Fibroblast of pulmonary artery (primary cell): ENCODE results near the gene NUP43.
A peak's percentile ranks its signal among the peaks of the same experiment; 100 is the strongest.

Experiments used
- DNase-seq: peaks from one replicate; pipeline ENCODE4 v3.0.0-alpha.2; 2010; ENCODE audit warnings: low read depth
- H3K4me3 ChIP-seq: replicated peaks from 2 replicates; pipeline ENCODE4 v1.5.1; 2011; ENCODE audit warnings: low read depth, mild to moderate bottlenecking, control low read depth, low read length, moderate library complexity
- TF ChIP-seq, protein P1 (sequence below): IDR thresholded peaks from 2 replicates; pipeline ENCODE4 v1.5.1; 2011; ENCODE audit warnings: mild to moderate bottlenecking, control low read depth, low read length, inconsistent platforms; ENCODE audit errors: missing control alignments

The NUP43 gene

DNA sequence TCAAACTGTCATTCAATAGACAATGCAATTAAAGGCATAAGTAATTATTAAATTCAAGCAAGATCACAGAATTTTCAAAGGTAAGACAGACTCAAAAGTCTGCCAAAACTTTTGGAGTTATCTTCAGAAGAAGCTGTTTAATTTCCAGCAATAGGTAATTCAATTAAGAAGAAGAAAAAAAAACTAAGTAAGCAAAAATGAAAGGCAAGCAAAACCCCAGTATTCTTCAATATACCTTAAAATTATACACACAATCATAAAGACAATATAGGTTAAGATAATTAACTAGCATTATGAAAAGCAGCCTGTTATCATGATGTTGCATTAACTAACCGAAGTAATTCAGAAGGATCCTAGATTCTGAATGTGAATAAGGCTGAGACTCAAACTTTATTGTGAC lies 31.9 kb downstream of the NUP43 start:
- DNase-seq, result no peak
- no peak overlapping the region for H3K4me3 ChIP-seq
- TF ChIP-seq, protein P1, sequence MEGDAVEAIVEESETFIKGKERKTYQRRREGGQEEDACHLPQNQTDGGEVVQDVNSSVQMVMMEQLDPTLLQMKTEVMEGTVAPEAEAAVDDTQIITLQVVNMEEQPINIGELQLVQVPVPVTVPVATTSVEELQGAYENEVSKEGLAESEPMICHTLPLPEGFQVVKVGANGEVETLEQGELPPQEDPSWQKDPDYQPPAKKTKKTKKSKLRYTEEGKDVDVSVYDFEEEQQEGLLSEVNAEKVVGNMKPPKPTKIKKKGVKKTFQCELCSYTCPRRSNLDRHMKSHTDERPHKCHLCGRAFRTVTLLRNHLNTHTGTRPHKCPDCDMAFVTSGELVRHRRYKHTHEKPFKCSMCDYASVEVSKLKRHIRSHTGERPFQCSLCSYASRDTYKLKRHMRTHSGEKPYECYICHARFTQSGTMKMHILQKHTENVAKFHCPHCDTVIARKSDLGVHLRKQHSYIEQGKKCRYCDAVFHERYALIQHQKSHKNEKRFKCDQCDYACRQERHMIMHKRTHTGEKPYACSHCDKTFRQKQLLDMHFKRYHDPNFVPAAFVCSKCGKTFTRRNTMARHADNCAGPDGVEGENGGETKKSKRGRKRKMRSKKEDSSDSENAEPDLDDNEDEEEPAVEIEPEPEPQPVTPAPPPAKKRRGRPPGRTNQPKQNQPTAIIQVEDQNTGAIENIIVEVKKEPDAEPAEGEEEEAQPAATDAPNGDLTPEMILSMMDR, result no peak

DNA sequence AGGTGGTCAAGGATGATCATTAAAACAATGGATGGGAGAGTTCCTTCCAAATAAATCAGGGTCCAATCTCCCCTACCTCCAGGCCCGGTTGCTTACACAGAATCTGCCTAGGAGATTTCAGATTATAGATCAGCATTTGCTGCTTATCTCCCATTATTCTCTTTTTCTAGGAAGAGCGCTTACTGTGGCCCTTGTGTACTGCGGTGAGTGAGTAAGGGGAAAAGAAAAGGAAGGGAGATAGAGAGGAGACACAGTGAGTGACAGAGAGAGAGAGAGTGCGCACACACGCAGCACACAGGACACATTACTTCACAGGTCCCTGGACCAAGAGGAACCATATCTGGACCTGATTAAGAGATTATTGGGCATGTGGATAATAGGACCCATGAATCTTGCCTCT lies 34.6 kb downstream of the NUP43 start:
- no peak for DNase-seq
- TF ChIP-seq, protein P1, result no peak
- no peak overlapping the region for H3K4me3 ChIP-seq

DNA sequence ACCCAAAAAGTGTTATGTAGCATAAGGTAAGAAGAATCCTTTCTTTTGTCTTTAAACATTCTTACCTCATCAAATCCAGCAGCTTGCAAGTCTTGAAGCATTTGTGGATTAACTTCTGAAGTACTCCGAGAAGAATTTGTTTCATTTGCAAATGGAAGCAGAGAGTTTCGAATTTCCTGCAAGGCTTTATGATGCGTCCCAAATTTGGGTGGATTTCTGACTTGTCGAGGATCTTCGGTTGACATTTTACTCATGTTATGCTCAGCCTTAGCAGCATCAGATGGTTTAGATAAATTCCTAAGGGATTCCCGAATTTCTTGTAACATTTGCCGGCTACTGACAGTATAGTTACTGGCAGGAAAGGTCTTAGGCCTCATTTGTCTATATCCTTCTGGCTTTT lies 44.6 kb downstream of the NUP43 start:
- TF ChIP-seq, protein P1, result no peak
- H3K4me3 ChIP-seq, result no peak overlapping the region
- no peak for DNase-seq

DNA sequence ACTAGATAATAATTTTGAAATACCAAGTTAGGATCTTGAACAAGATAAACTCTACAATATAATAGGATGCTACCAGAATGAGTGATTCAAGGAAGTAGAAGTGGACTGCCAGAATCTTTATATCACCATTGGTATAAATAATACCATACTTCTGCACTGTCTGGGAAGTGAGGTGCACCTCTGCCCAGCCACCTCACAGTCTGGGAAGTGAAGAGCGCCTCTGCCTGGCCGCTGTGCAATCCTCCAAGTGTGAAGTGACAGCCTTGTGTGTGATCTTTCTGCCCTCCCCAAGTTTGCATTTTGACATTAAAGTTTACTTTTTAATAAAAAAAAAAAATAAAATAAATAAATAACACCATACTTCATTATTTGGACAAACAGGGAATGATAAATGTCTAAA lies 47.2 kb downstream of the NUP43 start:
- no peak for DNase-seq
- TF ChIP-seq, protein P1, result no peak
- H3K4me3 ChIP-seq, result no peak overlapping the region

DNA sequence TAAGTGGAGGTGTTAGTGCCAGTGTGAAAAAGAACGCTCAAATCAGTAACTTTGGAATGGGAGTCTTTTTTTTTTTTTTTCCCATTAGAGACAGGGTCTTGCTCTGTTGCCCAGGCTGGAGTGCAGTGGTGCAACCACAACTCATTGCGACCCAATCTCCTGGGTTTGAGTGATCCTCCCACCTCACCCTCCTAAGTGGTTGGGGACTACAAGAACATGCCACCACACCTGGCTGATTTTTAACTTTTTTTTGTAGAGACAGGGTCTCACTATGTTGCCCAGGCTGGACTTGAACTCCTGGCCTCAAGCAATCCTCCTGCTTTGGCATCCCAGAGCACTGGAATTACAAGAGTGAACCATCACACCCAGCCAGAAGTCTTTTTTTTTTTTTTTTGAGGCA lies 48.2 kb downstream of the NUP43 start:
- DNase-seq, result no peak
- H3K4me3 ChIP-seq, result no peak overlapping the region
- TF ChIP-seq, protein P1, result no peak

DNA sequence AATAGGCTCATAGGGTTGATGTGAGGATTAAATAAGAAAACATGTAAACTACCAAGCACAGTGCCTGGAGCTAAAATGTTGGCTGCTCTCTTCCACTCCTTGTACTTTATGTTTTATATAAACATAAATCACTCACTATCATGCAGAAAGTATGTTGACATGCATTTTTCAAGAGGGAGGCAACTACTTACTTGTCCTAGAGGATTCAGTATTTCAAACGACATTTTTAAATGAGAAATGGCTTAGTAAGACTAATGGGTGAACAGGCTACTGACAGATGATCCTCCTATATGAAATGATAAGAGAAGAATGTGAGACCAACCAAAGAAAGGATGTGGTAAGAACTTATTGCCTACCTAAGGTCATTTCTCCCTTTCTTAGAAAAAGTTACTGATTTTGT lies 49.4 kb downstream of the NUP43 start:
- no peak overlapping the region for H3K4me3 ChIP-seq
- DNase-seq, result peak; percentile 38

DNA sequence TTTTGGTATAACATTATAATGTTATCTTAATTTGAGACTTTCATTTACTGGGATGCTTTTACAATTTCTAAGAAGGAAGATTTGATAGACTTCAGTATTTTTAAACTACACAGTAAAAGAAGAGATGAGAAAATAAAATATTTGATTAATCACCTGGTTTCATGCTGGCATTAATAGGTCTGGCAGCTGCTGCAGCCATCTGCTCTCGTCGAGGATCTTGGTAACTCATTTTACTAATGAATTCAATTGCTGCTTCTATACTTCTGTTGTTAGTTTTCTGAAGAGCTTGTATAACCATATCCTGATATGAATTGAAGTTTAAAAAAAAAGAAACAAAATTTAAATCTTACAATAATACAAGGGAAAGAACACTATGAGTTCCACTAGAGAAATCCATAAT lies 51.4 kb downstream of the NUP43 start:
- TF ChIP-seq, protein P1, result no peak
- DNase-seq, result no peak
- H3K4me3 ChIP-seq, result no peak overlapping the region

More for the DNA sequence above, 49.4 kb downstream of the NUP43 start:
- TF ChIP-seq, protein P1, result no peak
